Measurements from ENCODE around the gene MAGI1.
"Not testable (repeated sequence)": the region's sequence is repeated elsewhere in the genome, so short reads cannot be mapped to it uniquely, and the experiment has no call there.

MAGI1 gene

DNA sequence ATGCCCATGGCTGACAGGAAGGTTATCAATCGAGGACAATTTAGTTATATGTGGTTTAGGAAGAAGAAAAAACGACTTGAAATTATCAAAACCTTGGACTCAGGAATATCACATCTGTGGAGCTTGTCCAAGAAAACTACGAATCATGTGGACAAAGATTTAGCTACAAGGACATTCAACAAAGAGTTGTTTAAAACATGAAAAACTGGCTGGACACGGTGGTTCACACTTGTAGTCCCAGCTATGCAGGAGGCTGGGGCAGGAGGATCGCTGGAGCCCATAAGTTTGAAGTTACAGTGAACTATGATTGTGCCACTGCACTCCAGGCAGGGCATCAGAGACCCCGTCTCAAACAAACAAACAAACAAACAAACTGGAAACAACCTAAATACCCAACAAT lies 142.4 kb downstream of the MAGI1 start:
- DNase-seq: no peak

DNA sequence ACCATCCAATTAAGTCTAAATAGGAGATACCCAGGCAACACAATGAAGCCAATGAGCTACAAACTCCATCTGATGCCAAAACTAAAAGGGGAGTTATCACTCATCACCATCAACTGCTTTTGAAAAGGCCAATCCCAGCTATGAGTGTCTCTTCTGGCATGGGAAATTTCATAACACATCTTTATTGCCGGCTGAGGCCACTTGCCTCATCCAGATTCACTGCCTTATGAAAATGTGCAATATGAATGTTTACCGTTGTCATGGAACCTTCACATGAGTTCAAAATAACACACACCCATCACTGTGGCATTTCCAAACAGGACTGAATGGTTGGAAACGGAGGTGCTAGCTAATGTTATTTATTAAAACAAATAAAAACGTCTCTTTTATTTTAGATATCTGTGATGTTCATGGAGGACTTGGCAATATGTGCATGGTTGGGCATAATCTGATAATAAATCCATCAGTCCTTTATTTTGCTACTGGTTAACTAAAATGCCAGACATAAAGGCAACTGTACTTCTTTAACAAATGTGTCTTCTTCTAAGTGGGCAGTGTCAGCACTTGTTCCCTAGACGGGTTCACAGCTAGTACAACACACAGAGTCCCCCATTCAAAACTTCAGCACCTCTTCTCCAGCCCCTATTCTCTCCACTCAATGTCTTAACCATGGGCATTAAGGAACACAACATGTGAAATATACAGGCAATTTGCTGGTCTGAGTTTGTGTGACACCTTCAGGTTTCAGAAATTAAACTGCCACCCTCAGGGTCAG lies 143.9 kb downstream of the MAGI1 start:
- no peak for DNase-seq

DNA sequence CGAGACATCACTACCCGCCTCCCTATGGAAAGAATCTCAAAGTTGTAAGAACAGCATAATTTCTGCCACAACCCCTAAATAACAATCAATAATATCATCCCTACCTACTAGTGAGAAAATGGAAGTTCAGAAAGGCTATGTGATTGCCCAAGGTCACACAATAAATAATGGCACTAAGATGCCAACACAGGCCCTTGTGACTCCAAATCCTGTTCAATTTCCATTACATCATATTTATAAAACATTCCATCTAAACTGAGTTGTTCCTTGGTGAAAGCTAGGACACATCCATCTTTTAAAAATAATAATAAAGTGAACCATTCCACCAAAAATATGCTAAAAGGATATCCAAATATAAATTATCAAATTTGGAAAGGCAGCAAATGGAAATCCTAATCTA lies 144.6 kb downstream of the MAGI1 start:
- no peak for DNase-seq

DNA sequence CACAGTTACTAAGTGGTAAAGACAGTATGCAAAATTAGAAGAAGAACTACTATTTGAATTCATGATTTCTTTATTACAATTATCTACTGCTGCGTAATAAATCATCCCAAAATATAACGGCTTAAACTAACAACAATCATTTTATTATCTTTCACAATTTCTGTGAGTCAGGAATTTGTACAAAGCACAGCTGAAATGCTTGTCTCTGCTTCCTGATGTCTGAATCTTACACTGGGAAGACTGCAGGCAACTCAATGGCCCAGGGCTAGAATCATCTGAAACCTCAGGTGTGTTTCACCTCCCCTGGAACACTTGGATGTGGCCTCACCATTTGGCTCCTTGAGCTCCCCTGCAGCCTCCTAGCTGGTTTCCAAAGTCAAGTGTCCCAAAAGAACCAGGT lies 145.1 kb downstream of the MAGI1 start:
- DNase-seq: no peak

DNA sequence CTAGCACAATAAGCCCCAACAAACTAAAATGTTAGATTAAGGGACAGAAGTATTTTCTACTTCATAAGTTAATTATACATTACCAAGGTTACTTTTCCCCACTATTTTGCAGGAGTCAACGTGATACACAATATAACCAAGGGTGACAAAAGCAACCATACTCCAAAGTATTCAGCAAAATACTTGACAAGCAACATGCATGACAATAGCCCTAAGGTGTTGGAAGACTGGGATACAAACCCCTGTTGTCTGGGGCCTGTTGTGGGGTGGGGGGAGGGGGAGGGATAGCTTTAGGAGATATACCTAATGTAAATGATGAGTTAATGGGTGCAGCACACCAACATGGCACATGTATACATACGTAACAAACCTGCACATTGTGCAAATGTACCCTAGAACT lies 147.2 kb downstream of the MAGI1 start:
- DNase-seq: not testable (repeated sequence)

DNA sequence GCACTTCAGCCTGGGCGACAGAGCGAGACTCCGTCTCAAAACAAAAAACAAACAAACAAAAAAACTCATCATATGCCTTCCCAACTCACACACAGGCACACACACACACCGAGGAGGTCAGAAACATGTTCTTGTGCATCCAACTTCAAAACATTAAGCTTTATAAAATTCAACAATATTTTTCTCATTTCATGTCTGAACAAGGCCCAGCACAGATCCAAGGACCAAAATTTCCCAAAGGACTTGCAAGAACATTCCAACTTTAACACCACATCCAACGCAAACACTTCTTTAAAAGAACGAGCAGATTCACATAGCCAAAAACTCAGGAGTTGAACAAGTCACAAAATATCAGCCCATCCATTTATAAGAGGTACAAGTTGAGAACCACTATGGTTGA lies 148.4 kb downstream of the MAGI1 start:
- no peak for DNase-seq

DNA sequence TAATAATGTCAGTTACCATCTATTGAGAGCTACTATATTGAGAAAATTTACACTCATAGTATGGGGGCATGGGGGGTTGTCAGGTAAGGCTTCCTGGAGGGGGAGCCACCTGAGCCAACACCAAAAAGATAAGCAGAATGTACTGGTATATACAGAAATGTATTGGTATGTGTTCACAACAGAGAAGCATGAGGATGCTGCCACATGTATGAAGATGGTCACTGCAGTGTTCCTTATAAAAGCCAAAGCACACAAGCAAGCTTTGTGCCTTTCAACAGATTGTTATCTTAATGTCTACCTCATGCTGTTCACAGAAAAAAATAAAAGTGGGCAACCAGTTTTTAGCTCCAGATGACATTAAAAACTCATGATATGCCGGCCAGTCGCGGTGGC lies 149.0 kb downstream of the MAGI1 start:
- no peak for DNase-seq

DNA sequence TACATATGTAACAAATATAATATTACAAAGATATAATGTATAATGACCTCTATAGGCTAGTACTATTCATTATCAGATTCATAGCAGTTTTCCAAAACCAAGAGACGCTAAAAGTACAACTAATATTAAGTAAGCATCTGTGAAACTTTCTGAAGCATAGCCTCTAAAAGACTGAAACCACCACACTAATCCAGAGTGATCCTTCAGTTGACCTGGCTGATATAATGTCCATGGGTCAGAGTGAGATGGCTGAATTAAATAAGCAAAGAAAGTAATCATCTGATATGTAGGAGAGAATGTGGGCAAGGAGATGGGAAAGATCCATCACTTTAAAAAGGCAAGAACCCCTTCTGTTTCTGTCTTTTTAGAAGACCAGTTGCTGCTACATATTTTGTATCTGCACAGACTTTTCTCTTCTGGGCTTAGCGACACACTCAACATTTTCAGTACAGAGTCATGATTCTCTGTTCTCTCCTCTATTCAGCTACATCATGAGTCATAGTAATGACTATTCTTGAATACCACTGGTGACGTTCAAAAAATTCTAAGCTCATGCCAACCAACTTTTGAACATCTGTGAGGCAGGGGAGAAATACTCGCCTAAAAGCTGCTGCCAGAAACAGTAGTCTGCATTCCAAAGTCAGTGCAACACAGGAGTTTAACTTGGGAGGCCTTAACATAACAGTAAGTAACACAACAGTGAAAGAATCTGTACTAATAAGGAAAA lies 149.6 kb downstream of the MAGI1 start:
- DNase-seq: no peak

DNA sequence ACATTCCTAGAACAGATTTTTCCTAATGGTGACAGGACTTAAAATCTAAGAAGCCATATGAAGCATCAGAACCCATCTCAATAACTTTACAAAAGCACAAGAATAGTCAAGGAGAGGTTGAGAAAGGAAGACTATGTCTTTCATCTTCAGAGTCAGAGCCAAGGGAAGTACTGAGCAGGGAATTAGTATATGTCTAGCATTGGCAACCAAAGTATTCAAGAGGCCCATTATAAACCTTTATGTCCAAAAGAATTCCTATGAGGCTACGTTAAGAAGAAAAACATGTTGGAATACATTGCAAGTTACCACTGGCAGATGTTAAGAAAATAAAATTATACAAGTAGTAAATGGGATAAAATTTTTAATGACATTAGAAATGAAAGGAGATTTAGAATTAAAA lies 150.5 kb downstream of the MAGI1 start:
- no peak for DNase-seq

DNA sequence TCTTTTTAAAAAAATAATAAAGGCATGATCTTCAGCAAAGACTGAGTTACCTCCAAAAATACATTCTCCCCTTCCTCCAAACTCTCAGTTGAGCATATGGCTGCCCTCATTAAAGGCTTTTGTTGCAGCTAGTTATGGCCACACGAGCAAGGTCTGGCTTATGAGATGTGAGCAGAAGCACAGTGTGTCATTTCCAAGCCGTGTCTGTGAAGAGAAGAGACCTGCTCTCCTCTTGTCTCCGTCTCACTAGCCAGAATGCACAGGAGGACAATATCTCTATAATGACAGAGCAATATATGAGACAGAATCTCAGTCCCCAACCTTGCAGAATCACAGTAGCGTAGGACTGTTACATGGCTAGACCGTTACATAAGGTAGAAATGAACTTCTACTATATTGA lies 152.3 kb downstream of the MAGI1 start:
- DNase-seq: no peak

DNA sequence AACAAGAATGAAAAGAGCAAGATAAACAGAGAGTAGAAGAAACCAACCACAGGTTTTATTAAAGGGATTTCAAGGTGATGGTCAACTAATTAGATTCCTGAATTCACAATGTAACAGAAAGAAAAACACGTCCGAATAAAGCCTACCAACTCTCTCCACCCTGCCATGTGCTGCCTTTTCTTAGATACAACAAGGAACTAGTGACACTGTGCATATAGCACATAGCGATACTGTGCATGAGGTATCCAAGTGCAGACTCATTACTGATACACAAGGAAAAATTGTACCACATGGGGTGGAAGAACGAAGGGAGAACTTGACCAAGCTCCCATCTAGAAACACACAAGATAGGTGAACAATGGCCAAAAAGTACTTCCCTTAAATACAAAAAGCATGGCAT lies 154.6 kb downstream of the MAGI1 start:
- DNase-seq: no peak

DNA sequence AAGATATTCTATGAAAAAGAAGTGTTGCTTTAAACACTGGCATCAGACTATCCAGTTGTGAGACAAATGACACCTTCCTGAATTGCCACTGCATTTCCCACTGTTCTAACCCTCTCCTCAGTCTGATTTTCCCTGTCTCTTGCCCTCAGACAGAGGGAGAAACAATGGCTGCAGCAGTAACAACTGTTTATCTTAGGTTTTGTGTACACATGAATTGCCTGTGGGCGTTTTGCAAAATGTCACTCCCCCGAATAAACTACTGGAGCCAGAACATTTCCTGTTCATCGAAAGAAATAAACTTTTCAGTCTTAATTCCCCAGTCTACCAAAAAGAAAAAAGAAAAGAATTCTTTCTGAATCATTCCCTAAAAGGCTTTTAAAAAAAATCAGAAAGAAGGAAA lies 155.1 kb downstream of the MAGI1 start:
- DNase-seq: no peak

DNA sequence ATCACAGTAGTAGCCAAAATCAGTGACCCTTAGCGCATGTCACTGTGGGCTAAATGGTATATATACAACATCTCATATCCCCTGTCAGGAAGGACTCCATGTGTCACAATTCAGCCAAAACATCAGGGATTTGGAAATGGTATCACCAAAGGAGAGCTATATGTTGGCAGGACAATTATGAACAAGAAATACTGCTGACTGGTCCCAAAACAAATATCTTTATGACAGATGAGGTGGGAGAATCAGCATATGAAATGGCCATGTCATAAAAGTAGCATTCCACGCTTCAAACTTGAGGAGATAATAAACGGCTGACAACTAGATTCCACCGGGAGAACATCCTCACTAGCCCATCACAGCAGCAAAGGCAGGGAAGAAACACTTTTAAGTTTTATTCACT lies 158.4 kb downstream of the MAGI1 start:
- no peak for DNase-seq

DNA sequence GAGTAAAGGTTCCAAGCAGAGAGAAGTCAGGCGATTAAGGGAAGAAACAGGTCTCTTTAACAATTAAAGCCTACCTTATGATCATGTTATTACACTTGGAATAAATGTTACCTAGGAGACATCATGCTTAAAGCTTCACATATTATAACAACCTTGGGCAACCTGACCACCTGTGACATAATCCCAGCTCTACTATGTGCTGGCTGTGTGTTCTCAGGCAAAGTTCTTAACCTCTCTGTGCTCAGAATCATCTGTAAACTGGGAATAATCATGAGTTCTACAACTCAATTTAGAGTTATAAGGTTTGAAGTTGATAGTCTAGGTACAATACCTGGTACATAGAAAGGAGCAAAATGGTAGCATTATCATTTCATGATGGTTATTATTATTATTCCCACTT lies 159.3 kb downstream of the MAGI1 start:
- DNase-seq: no peak

DNA sequence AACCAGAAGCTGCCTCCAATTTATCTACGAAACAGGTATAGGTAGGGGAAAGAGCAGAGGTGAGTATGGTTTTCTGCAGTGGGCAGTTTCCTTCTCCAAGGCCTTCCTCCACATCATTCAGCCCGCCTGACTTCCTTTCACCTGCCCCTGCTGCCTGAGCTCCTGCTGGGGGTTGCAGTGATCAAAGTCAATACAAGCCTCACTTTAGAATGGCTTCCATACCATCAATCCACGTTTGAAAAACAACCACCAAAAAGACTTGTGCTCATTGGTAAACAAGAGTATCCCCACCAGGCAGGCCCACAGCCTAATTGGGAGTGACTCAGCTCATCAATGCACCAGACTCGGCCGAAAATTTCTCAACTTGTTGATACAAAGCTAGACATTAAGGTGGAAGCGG lies 159.9 kb downstream of the MAGI1 start:
- no peak for DNase-seq

DNA sequence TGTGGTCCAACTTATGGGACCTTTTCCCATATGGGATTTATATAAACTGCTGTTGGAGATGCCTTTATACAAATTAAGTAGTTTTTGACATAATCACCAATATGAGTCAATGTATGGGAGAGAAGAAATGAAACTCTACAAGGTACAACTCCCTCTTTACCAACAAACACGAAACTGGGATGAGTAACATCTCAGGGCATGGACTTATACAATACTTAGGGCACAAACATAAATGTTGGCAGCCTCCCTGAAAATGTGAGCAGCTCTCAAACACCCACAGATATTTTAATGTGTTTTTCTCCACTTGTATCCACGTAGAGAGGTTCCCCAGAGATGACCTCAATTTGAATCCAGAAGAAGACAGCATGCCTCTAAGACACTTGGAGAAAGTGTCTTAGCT lies 161.6 kb downstream of the MAGI1 start:
- DNase-seq: no peak

DNA sequence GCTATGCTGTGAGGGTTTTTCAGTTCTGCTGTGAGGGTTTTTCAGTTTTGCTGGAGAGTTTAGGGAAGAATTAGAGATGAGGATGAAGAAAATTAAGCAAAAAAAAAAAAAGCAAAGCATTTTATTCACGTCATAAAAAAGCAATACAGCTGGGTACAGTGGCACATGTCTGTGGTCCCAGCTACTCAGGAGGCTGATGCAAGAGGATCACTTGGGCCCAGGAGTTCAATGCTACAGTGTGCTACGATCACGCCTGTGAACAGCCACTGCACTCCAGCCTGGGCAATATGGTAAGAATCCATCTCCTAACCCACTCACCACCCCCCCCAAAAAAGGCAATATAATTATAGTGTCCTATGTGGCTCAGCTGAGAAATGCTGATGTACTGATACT lies 162.7 kb downstream of the MAGI1 start:
- no peak for DNase-seq

DNA sequence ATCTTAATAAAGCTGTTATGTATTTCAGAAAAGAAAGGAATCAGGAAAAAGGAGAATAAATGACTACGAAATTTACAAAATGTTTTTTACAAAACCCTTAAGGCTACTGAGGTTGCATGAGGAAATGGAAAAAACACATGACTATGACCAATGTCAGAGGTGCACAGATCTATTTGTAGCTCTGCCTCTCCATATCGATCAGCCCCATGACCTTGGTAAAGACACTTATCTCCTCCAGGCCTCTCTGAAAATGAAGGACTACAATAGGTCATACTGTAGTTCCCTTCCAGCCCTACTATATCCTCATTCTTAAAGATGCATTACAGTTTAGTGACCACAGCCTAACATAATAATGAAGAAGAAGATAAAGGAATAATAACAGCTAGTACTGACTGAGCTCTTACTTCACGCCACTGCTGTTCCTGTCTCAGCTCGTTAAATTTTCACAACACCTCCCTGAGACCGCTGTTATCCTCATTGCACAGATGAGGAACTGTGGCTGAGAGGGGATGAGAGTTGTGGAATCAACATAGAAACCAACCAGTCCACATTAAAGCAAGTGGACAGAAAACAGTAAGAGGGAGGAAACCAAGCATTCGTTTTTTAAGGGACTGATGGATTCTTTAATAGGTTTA lies 163.2 kb downstream of the MAGI1 start:
- DNase-seq: no peak

DNA sequence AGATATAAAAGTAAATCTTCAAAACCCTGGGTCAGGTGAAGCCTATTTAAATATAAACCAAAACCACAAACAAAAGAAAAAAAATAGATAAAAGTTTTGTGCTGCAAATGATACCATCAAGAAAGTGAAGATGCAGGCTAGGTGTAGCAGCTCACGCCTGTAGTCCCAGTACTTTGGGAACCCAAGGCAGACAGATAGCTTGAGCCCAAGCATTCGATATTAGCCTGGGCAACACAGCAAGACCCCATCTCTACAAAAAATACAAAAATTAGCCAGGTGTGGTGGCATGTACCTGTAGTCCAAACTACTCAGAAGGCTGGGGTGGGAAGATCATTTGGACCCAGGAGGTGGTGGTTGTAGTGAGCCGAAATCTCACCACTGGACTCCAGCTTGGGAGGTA lies 164.8 kb downstream of the MAGI1 start:
- no peak for DNase-seq

DNA sequence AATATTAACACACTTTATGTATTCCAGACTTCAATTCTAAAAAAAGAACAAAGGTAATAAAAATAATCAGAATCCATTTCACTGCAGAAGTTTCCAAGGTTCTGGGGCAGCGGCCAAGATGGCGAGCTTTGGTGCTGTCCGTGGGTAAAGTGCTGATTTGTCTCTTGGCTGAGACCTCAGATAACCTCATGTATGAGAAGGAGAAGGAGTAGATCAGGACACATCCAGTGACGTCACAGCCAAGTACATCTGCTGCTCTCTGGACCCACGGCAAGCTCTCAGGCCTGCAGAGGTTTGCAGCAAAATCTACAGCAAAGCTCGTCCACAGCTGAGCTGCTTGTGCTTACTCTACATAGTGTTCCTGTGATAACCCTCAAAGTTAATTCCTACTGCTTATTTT lies 165.7 kb downstream of the MAGI1 start:
- DNase-seq: no peak

DNA sequence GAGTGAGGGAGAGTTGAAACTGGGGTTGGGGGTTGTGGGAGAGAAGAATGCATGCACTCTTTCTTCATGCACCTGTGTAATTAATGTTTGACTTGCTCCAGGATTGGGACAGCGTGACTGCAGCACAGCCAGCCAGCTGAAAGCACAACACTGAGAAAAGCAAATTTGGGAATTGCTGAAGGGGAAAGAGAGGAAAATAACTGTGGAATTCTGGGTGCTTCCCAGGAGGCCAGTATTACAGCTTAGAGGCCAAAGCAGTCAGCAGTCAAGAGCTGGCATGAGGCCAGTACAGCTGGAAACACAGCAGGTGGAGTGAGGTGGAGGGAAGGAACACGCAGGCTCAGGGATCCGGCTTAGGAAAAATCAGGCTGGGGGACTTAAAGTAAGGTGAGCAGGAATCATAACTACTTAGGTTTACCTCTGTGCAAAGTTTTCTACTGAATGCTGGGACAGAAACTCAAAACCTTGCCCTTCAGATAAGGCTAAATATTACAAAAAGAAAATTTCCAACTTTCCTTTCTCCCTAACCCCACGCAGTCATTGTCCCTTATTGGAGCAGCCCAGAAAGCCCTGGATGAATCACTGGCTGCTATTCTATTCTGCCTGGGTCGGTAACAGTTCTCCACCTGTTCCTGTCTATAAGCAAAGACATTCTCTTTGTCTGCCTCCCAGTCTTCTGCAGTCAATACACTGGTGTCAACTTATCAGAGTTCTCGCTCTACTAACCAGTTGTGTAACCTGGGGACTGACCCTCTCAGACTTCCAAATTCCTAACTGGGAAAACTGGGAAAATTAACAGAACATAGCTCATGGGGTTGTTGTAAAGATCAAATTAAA lies 167.2 kb downstream of the MAGI1 start:
- DNase-seq: no peak

DNA sequence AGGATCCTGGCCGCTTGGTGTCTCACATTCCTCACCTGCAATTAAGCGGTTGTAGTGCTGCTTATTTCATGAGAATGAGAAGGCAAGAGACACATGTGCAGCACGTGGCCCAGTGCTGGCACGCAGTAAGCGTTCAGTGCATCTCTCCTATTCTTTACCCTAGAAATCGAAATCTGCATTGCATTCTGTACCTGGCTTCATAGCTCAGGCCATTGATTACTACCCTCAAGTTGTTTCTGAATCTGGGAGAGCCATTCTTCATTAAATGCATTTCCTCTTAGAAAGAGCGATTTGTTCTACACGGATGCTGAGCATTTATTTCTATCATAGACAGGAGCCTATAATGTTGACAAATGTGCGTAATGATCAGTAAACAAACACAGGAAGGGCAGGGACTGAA lies 168.9 kb downstream of the MAGI1 start:
- DNase-seq: no peak

DNA sequence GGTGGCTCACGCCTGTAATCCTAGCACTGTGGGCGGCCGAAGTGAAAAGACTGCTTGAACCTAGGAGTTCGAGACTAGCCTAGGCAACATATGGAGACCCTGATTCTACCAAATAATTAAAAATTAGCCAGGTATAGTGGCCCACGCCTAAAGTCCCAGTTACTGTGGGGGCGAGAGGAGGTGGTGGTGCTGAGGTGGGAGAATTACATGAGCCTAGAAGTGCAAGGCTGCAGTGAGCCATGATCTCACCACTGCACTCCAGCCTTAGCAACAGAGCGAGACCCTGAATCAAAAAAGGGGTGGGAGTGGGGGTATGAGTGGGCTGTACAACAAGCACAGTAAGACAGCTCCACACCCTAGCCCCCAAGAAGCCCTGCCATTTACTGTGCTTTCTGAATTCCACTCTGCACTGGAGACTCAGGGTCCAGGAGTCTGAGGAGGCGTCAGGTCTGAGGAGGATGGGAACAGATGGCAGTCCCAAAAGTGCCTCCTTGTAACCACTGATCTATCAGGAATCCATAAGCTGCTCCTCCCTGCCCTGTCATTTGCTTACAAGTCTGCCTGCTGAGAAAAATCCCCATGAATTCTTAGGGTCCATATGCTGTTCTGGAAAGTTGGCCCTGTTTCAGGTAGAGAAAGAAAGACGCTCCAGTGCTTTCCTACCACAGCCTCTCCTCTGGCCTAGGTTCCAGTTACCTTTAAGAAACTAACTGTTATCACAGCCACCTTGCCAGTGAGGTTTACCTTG lies 171.1 kb downstream of the MAGI1 start:
- no peak for DNase-seq

All from CD4-positive, alpha-beta T cell treated with Interleukin-17A for 4 hours (primary cell).